HG03432 (cell line): ENCODE measurements around the gene PCSK5.
"Not testable (repeated sequence)": the region's sequence is repeated elsewhere in the genome, so short reads cannot be mapped to it uniquely, and the experiment has no call there.

Experiments used
- ATAC-seq: cut with Tn5 transposase; IDR thresholded peaks from one replicate; pipeline ENCODE4 v1.9.1; 2021; ENCODE audit warnings: mild to moderate bottlenecking, moderate library complexity; ENCODE audit not compliant: unreplicated experiment

PCSK5 gene

DNA sequence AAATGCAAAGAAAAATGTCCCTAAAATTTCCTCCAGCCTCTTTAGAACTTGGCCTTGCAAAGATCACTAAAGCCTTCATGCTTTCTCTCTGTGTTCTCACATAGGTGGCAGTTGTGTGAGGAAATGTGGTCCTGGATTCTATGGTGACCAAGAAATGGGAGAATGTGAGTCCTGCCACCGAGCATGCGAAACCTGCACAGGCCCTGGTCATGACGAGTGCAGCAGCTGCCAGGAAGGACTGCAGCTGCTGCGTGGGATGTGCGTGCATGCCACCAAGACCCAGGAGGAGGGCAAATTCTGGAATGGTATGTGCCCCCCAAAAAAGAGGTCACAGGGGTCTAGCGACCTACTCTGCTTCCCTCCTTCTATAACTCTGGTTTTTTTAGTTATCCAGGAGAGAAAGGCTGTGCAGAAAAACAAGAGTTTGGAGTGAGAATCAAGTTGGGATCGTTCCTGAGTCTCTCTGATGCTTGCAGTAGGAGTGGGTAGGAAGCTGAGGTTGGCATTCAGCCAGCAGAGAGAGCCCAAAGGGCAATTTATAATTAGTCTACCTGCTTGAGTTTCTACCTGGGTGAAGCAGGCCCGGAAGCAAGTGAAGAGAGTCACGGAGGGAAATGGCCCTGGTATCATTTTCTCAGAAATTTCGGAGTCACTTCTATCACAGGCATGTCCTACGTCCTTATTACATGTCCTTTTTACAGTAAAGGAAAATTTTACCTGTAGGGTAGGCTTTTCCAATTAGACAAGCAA is 406.3 kb downstream of the PCSK5 start:
- no peak for ATAC-seq

DNA sequence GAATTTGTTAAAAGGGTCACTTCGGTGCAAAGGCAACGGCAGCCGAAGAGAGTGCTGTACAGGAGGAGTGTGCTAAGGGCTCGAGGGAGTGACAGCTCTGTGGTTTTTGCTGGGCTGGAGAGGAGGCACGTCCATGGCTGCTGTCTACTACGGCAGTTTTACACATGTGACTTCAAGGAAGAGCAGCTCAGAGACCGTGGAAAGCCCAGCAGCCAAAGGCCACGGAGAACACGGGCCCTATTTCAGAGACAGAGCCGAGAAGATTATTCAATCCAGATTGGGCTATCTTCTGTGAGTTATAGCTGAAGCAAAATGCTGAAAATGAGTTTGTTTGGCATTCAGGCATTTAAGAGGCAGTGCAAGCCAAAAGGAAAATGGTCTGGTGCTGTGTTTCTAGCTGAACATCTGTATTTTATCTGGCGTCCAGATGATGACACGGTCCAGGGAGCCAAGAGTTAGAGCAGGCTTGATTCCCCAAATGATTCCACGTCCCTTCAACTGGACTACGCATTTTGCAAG is 407.3 kb downstream of the PCSK5 start:
- ATAC-seq, result no peak

DNA sequence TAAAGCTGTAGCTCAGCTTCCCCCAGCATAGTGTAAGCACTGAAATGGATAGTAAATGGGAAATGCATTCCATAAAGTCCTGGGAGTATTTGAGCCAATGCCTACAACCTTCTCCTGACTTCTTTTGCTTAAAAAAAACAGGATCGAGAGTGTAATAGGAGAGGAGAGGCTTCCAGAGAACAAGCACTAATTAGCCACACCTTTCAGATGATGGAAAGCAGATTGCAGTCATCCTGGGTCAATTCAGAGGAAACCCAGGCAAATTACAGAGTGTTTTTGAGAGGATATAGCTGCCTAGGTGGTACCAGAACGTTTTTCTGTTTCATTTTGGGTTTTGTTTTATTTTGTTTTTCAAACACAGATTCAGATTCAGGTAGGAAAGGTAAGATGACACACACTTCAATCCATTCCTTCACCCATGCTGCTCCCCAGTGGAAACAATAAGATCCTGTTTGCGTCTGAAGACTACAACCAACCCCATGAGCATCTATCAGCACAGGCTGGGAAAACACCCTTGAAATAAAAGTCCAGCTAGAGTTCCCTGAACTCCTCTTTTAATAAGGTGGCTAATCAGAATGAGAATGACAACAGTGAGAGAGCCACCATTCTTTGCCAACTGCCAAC is 408.2 kb downstream of the PCSK5 start:
- ATAC-seq, result no peak

DNA sequence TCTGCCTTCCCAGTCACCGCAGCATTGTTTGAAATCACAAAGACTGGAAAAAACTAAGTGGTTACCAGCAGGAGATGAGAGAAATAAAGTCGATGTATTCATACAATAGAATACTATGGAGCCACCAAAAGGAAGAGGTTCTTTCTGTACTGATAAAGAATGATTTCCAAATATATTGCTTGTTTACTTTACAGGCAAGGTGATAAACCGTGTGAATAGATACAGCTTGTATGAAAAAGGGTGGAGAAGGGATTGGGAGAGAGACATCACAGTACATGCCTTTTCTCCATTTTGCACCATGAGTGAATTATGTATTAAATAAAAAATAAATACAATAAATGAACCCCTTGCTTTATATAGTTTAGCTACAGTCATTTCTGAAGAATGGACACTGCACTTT is 412.1 kb downstream of the PCSK5 start:
- peak; percentile 8 for ATAC-seq

DNA sequence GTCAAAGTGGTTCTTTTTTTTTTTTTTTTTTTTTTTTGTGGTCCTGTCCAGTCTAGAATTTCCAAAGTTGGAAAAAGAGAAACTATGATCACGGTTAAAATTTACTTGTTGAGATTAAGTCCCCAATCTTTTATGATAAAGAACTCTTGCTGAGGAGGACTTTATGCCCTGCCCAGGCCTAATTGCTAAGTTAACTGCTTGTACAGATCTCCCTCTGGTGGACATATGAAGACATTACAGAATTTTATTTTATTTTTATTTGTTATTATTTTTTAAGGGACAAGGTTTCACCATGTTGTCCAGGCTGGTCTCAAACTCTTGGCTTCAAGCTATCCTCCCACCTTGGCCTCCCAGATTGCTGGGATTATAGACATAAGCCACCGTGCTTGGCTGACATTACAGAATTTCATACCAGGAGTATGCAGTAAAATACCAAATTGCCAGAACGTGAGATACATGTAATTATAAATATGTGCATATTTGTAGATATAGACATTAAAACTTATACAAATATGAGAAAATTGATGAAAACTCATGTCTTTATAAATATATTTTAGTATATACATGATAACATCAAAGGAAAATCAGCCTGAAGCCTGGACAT is 412.6 kb downstream of the PCSK5 start:
- peak; percentile 64 for ATAC-seq

DNA sequence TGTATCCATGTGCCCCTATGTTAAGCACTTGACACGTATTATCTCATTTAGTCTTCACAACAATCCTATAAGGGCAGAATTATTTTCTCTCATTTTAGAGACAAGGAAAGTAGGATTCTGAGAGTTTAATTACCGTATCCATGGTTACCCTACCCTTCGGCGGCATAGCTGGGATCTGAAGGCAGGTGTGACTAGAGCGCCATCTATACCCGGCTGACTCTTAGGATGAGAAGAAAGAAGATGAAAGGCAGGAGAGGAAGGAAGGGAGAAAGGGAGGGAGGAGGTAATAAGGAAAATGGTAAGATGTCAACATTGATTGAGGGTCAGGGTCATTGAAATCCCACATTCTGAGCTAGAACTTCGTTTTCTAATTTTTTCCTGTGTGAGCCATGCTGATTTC is 416.6 kb downstream of the PCSK5 start:
- not testable (repeated sequence) for ATAC-seq

DNA sequence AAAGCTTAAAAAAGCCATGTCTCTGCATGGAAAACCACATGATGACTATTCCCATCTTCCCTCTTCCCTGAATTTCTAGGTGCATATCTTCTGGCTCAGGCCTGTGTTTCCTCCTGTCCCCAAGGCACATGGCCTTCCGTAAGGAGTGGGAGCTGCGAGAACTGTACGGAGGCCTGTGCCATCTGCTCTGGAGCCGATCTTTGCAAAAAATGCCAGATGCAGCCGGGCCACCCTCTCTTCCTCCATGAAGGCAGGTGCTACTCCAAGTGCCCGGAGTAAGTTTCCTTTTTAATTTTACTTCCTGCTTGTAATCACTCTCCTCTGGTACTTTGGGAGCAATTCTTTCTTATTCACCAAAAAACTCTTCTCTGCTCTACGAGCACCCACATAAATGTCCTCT is 420.1 kb downstream of the PCSK5 start:
- ATAC-seq, result no peak

DNA sequence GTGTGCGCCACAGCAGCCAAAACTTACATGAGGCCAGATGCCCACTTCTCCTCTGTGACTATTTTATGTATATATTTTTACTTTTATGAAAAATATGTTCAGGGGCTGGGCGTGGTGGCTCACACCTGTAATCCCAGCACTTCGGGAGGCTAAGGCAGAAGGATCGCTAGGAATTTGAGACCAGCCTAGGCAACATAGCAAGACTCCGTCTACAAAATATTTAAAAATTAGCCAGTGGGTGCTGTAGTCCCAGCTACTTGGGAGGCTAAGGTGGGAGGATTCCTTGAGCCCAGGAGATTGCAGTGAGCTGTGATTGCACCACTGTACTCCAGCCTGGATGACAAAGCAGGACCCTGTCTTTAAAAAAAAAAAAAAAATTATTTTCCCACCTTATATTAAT is 420.5 kb downstream of the PCSK5 start:
- no peak for ATAC-seq

DNA sequence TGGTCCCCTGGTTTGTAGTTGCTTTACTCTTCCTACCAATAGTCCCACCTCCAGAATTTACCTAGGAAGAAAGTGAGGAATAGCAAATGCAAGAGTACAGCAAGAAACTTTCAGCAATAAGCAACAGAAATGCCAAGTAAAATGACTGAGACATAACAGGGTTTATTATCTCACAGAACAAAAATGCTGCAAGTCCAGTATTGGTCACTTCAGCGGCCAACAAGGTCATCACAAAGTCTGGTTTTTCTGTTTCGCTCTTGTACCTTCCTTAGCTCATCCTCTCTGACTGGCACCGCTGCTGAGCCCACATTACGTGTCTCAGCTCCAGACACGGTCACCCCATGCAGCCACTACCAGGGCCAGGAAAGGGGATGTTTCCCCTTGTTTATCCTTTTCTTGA is 421.1 kb downstream of the PCSK5 start:
- ATAC-seq, result no peak

DNA sequence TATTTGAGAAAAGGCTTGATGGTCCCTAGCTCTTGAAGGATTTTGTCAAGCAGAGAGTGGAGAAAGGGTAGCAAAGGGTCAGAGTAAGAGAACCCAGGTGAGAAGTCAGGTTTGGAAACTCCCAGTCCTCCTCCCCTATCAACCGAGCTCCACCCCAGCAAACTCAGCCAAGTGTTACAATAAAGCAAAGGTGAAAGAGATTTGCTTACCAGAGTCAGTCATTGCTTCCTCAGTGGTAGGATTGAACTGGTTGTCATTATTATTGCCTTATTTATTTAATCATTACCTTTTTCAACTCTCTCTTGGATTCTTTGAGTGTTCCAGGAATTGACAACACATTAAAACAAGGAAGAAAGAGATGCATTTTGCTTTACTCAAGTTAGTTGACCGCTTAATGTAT is 423.3 kb downstream of the PCSK5 start:
- ATAC-seq, result no peak

DNA sequence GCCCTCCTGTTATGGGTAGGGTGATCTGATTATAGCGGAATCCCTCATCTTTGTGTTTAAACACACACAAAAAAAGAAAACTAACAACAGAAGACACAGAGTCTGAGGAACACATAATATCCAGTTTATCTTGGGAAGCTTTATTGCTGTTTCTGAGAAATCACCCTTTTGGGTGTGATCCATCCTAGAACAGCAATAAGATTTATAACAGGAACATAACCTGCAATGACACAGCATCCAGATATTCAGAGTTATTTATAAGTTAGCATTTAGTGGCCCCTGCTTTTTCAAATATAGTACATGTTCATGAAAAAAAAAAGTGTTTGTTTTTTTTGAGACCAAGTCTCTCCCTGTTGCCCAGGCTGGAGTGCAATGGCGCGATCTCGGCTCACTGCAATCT is 423.8 kb downstream of the PCSK5 start:
- no peak for ATAC-seq

DNA sequence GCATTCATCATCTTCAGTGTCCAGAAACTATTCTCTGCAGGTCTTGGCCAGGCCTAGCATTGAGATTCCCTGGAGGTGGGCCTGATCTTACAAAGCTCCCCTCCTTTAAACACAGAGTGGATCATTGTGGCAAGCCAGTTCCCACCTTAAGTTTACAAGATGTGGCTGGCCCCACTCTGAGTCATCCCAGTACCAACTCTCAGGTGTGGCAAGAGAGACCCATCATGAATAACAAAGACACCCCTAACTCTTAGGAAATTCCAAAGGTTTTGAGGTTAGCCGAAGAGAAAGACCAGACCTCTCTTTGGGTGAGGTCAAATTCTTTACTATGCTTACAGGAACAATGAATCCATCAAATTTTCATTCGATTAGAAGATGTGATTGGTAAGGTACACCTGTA is 425.6 kb downstream of the PCSK5 start:
- ATAC-seq, result no peak

DNA sequence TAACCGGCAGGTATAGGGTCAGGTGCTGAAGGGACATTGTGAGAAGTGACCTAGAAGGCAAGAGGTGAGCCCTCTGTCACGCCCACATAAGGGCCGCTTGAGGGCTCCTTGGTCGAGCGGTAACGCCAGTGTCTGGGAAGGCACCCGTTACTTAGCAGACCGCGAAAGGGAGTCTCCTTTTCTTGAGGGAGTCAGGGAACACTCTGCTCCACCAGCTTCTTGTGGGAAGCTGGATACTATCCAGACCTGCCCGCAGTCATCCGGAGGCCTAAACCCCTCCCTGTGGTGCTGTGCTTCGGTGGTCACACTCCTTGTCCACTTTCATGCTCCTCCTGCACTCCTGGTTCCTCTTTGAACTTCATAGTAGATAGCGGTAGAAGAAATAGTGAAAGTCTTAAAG is 429.0 kb downstream of the PCSK5 start:
- not testable (repeated sequence) for ATAC-seq

DNA sequence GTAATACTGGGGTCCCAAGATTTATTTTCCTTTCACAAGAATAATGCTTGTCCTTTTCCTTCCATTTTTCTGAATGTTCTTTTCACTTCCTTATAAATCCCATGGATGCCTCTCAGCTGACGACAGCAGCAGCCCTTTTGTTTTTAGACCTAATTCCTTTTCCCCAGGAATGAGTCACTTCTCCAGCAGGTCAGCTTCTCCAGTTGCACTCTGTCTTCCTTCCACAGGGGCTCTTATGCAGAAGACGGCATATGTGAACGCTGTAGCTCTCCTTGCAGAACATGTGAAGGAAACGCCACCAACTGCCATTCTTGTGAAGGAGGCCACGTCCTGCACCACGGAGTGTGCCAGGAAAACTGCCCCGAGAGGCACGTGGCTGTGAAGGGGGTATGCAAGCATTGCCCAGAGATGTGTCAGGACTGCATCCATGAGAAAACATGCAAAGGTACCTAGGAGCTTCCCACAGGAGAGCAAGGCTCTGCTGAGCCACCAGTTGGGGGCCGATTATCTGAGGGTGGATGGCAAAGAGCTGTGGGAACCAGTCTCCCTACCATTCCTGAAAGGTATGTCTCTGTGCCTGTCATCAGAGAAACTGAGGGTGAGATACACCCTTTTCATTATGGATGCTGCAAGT is 430.8 kb downstream of the PCSK5 start:
- no peak for ATAC-seq

DNA sequence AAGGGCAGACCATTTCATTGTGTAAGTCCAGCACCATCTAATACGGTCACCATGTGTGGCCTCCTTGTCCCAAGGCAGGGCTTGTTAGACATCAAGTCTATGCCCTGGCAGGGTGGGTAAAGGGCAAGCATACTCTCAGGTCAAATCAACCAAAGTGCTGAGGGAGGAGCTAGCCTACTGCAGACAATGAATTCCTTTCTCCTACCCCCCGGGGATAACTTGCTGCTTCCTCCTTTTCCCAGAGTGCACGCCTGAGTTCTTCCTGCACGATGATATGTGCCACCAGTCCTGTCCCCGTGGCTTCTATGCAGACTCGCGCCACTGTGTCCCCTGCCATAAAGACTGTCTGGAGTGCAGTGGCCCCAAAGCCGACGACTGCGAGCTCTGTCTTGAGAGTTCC is 432.3 kb downstream of the PCSK5 start:
- ATAC-seq, result no peak

DNA sequence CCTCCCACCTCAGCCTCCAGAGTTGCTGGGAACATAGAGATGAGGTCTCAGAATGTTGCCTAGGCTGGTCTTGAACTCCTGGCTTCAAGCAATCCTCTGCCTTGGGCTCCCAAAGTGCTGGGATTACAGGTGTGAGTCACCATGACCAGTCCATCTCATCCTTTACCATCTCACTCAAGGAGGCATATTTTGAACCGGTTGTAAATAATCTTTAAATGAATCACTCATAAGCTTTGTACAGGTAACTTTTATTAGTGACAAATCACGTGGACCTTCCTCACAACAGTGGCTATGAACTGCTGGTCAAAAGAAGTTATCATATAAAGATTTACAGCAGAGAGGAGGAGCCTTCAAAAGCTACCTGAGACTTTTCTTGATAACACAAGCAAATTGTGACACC is 433.0 kb downstream of the PCSK5 start:
- no peak for ATAC-seq

DNA sequence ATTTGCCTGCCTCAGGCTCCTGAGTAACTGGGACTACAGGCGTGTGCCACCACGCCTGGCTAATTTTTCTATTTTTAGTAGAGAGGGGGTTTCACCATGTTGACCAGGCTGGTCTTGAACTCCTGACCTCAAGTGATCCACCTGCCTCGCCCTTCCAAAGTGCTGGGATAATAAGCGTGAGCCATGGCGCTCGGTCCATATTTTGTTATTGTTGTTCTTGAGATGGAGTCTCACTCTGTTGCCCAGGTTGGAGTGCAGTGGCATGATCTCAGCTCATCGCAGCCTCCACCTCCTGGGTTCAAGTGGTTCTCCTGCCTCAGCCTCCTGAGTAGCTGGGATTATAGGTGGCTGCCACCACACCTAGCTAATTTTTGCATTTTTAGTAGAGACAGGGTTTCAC is 433.6 kb downstream of the PCSK5 start:
- ATAC-seq, result not testable (repeated sequence)

DNA sequence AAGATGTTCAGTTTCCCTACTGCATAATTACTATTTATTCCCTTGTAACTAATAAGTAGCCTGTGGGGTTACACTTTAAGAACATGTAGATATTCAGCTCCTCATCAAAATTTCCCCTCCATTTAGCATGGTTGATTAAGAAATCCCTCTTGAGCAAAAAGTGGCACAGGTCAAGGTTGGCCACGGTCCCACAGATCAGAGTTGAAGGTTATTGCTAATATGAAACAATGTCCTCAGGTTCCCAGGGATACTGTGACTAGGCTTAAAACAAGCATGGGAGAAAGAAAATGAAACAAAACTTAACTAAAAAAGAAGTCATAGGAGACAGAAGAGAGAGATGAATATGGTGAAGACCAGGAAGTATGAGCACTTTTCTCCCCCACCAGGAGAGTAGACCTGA is 439.6 kb downstream of the PCSK5 start:
- ATAC-seq, result no peak

DNA sequence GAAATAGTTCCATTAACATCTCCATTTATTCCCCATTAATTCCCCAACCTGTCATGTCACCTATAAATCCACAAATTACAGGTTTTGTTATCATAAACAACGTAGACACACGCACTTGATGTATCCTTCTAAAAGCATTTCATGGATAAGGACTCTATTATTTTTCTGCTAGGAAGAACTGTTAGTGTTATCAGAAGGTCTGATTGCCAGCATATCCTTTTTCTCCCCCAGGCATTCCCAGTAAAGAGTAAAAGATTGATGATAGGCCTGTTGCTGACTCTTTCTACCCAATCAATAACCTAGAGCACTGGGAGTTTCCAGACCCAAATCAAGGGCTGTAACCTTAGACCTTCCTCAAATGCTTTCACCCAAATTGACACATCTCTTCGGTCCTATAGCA is 442.9 kb downstream of the PCSK5 start:
- ATAC-seq, result no peak

DNA sequence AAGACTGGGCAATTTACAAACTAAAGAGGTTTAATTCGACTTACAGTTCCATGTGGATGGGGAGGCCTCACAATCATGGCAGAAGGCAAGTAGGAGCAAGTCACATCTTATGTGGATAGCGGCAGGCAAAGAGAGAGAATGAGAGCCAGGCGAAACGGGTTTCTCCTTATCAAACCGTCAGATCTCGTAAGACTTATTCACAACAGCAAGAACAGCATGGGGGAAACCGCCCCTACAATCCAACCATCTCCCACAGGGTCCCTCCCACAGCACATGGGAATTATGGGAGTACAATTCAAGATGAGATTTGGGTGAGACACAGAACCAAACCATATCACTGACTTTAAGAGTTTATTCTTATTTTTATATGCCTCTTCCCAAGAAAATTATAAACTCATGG is 443.5 kb downstream of the PCSK5 start:
- ATAC-seq, result no peak

DNA sequence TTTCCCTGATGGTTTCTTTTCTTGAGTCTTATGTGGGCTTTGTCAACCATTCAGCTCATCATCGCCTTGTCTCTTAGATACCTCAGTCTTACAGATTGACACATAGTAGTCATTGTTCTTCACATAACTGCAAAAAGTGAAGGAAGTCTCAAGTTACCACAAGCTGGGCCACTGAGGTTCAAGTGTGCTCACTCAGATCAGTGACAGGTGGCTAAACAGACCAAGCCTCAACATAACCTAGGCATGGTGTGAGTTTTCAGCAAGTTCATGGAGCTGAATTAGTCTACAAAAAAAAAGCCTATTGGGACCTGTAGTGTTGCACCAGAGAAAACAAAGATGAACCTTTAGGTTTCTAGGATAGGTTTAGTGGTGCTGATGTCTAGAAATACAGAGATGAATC is 445.6 kb downstream of the PCSK5 start:
- ATAC-seq, result no peak

DNA sequence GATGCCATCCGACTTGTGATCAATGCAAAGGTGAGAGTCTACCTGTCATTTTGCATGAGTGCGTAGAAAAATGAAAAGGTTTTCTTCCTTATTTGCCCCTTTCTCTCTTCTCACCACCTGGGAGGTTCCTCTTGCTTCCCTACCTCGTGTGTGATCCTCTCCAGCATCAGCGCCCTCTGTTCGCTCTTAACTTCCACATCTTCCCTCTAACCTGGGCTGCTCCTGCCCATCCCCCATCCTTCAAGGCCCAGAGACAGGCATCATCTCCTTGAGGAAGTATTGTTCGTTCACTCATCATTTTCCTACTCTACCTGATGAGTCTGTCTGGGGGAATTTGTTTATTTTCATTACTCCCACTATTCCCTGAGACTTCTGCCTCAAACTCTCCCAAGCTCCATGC is 447.9 kb downstream of the PCSK5 start:
- ATAC-seq, result no peak
